ENCODE results near the gene CAMK2B. TPM values are rescaled to one million over a fixed set of nuclear protein-coding genes. Genes with fewer than 3 reads are reported as not detected.

Gene CAMK2B
- total and polyA plus RNA-seq, 2 of the 13 experiments (the other 11 are each of a cell fraction or from before 2014, with no cell fraction given), result 0.27 to 0.48 TPM

DNA sequence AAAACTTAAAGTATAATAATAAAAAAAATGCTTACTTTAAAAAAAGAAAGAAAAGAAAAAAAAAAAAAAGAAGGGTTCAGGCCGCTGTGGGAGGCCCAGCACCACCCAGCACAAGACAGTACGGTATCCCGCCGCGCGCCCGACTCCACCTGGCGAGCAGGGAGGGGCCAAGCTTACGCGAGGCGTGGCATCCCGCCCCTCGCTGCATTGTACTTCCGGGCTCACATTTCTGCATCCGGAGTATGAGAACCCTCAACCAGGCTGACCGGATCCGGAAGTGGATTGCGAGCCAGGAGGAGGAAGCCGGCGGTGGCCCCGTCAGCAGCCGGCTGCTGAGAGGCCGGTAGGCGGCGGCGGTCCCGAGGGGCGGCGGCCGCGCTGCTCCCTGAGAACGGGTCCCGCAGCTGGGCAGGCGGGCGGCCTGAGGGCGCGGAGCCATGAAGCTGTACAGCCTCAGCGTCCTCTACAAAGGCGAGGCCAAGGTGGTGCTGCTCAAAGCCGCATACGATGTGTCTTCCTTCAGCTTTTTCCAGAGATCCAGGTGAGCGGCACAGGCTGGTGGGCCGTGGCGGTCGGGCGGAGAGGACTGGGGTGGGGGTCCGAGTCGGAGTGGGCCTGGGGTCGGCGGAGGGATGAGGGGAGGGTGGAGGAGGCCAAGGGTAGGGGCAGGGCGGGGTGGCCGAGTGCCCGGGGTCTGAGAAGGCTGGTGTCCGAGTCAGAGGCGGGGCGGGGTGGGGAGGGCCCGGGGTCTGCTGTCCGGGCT lies 124.5 kb downstream of the CAMK2B start, which contains the start of gene YKT6 (continued):
- TF ChIP-seq, protein P1, sequence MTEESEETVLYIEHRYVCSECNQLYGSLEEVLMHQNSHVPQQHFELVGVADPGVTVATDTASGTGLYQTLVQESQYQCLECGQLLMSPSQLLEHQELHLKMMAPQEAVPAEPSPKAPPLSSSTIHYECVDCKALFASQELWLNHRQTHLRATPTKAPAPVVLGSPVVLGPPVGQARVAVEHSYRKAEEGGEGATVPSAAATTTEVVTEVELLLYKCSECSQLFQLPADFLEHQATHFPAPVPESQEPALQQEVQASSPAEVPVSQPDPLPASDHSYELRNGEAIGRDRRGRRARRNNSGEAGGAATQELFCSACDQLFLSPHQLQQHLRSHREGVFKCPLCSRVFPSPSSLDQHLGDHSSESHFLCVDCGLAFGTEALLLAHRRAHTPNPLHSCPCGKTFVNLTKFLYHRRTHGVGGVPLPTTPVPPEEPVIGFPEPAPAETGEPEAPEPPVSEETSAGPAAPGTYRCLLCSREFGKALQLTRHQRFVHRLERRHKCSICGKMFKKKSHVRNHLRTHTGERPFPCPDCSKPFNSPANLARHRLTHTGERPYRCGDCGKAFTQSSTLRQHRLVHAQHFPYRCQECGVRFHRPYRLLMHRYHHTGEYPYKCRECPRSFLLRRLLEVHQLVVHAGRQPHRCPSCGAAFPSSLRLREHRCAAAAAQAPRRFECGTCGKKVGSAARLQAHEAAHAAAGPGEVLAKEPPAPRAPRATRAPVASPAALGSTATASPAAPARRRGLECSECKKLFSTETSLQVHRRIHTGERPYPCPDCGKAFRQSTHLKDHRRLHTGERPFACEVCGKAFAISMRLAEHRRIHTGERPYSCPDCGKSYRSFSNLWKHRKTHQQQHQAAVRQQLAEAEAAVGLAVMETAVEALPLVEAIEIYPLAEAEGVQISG (CRISPR knock-in tag; IDR thresholded peaks at IDR 0.05), result peak; percentile 94
- TF ChIP-seq ZNF841 (CRISPR knock-in tag; IDR thresholded peaks at IDR 0.05; ENCODE audit: borderline replicate concordance), result no peak
- TF ChIP-seq JARID2 (CRISPR knock-in tag; IDR thresholded peaks at IDR 0.05; ENCODE audit: insufficient replicate concordance), result no peak
- no peak for TF ChIP-seq DPF2 (CRISPR knock-in tag; IDR thresholded peaks at IDR 0.05; ENCODE audit: borderline replicate concordance, low read depth)
- TF ChIP-seq, protein P2, sequence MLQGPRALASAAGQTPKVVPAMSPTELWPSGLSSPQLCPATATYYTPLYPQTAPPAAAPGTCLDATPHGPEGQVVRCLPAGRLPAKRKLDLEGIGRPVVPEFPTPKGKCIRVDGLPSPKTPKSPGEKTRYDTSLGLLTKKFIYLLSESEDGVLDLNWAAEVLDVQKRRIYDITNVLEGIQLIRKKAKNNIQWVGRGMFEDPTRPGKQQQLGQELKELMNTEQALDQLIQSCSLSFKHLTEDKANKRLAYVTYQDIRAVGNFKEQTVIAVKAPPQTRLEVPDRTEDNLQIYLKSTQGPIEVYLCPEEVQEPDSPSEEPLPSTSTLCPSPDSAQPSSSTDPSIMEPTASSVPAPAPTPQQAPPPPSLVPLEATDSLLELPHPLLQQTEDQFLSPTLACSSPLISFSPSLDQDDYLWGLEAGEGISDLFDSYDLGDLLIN (CRISPR knock-in tag; IDR thresholded peaks at IDR 0.05; ENCODE audit: borderline replicate concordance), result no peak
- no peak for TF ChIP-seq ZNF383 (CRISPR knock-in tag; IDR thresholded peaks at IDR 0.05; ENCODE audit: borderline replicate concordance)
- no peak for TF ChIP-seq TCF7L2 (IDR thresholded peaks at IDR 0.05; ENCODE audit: low read depth, low read length)
- no peak for TF ChIP-seq CCAR2 (optimal IDR thresholded peaks at IDR 0.05; ENCODE audit: low read depth, low read length)
- TF ChIP-seq, protein P3, sequence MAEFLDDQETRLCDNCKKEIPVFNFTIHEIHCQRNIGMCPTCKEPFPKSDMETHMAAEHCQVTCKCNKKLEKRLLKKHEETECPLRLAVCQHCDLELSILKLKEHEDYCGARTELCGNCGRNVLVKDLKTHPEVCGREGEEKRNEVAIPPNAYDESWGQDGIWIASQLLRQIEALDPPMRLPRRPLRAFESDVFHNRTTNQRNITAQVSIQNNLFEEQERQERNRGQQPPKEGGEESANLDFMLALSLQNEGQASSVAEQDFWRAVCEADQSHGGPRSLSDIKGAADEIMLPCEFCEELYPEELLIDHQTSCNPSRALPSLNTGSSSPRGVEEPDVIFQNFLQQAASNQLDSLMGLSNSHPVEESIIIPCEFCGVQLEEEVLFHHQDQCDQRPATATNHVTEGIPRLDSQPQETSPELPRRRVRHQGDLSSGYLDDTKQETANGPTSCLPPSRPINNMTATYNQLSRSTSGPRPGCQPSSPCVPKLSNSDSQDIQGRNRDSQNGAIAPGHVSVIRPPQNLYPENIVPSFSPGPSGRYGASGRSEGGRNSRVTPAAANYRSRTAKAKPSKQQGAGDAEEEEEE (CRISPR knock-in tag; IDR thresholded peaks at IDR 0.05; ENCODE audit: borderline replicate concordance), result no peak
- TF ChIP-seq, protein P4, sequence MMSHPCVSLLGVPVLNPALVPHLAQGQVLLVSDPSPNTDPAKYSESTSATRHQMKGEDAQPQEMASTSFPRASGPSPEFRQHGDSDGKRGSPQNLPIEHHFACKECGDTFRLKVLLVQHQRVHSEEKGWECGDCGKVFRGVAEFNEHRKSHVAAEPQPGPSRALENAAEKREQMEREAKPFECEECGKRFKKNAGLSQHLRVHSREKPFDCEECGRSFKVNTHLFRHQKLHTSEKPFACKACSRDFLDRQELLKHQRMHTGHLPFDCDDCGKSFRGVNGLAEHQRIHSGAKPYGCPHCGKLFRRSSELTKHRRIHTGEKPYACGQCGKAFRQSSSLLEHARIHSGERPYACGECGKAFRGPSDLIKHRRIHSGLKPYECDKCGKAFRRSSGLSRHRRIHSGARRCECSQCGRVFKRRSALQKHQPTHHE (CRISPR knock-in tag; IDR thresholded peaks at IDR 0.05; ENCODE audit: borderline replicate concordance), result no peak
- TF ChIP-seq NCOR1 (IDR thresholded peaks at IDR 0.05; ENCODE audit: borderline replicate concordance, low read length), result 0 out of 2 replicates have a peak, but pooled peaks have one; percentile 27
- TF ChIP-seq ZNF382 (CRISPR knock-in tag; IDR thresholded peaks at IDR 0.05; ENCODE audit: borderline replicate concordance), result no peak
- no peak for TF ChIP-seq KDM6A (CRISPR knock-in tag; IDR thresholded peaks at IDR 0.05; ENCODE audit: low read depth)
- TF ChIP-seq RBFOX2 (IDR thresholded peaks at IDR 0.05; ENCODE audit: low read depth, low read length), result peak; percentile 90
- peak; percentile 89 for TF ChIP-seq GZF1 (CRISPR knock-in tag; IDR thresholded peaks at IDR 0.05)
- no peak for TF ChIP-seq NFE2L1 (CRISPR knock-in tag; IDR thresholded peaks at IDR 0.05; ENCODE audit: borderline replicate concordance)
- no peak for TF ChIP-seq CAMTA2 (CRISPR knock-in tag; IDR thresholded peaks at IDR 0.05; ENCODE audit: borderline replicate concordance)
- TF ChIP-seq ATF7 (IDR thresholded peaks at IDR 0.05), result no peak
- TF ChIP-seq ATF7 (CRISPR knock-in tag; IDR thresholded peaks at IDR 0.05), result no peak
- no peak for TF ChIP-seq SUZ12 (IDR thresholded peaks at IDR 0.05; ENCODE audit: low read depth, low read length)
- no peak for TF ChIP-seq ZSCAN30 (CRISPR knock-in tag; IDR thresholded peaks at IDR 0.05)
